GM18505 (cell line): Measurements from ENCODE around the gene KRT23.

ENCODE experiments used
- ATAC-seq: cut with Tn5 transposase; IDR thresholded peaks from one replicate; pipeline ENCODE4 v1.9.1; 2021; ENCODE audit not compliant: unreplicated experiment
- POLR2A ChIP-seq: IDR thresholded peaks from 4 replicates; pipeline ENCODE4 v1.6.1; 2011; ENCODE audit warnings: borderline replicate concordance; ENCODE audit not compliant: insufficient read depth, insufficient read length; ENCODE audit errors: extremely low read depth

KRT23 gene

GRCh38 chr17:40958086-40958953, 20.9 kb upstream of the KRT23 start:
- TF ChIP-seq POLR2A: no peak

GRCh38 chr17:40956401-40957254, 19.2 kb upstream of the KRT23 start:
- ATAC-seq: no peak
- no peak for TF ChIP-seq POLR2A

More at GRCh38 chr17:40958086-40958953, 20.9 kb upstream of the KRT23 start:
- no peak for ATAC-seq

DNA sequence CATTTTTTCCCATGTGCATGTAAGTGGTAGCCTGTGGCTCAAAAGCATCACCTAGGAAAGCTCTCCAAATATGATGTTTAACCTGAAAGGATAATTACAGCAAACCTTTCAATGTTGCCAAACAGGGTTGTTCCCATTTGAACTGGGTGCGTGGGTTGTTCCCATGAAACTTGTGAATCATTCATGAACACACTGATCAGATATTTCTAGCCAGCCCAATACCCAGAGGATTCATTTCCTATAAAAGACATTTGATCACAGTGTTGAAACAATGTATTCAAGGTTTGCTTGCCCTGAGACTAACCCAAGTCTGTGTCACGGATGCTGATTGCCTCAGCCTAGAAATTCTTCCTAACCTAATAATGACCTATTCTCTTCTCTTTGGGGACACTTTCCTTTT, 16.4 kb upstream of the KRT23 start:
- TF ChIP-seq POLR2A: no peak
- no peak for ATAC-seq

DNA sequence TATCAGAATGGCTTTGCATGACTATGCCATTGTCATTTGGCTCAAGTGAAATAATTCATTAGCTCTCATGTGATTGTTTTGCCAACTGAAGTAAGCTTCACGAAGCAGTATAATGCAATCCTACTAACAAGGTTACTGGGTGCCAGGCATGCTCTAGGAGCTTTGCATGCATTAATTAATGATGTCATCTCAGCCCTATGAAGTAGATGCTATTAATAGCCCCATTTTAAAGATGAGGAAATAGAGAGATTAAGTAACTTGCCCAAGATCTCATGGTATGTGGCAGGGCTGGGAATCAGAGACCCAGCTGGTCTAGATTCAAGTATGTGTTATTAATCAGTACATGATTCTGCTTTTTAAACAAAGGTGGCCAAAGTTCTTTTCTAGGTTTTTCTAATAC, 15.2 kb upstream of the KRT23 start:
- no peak for TF ChIP-seq POLR2A
- no peak for ATAC-seq

DNA sequence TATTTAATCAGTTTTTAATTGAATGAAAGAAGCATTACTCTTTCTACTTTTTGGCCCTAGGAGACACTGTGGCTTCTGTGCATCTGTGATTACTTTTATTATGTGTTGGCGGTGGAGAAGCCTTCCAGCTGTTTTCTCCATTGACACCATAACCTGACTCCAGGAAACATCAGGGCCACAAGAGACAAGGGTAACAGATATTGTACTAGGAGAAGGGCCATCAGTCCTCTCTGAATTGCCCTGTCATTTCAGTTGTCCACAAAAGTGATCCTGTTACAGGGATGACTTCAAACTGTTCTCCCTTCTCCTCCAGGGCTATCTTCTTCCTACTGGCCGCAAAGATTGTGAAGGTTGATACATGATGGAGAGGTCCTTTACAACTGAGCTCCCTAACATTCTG, 14.7 kb upstream of the KRT23 start:
- TF ChIP-seq POLR2A: no peak
- no peak for ATAC-seq

- no peak for TF ChIP-seq POLR2A
- no peak for ATAC-seq
Measured at GRCh38 chr17:40951011-40951622, 13.7 kb upstream of the KRT23 start.

GRCh38 chr17:40950176-40950575, 12.7 kb upstream of the KRT23 start:
- no peak for TF ChIP-seq POLR2A
- ATAC-seq: no peak

GRCh38 chr17:40949418-40949817, 12.0 kb upstream of the KRT23 start:
- TF ChIP-seq POLR2A: no peak
- ATAC-seq: no peak

DNA sequence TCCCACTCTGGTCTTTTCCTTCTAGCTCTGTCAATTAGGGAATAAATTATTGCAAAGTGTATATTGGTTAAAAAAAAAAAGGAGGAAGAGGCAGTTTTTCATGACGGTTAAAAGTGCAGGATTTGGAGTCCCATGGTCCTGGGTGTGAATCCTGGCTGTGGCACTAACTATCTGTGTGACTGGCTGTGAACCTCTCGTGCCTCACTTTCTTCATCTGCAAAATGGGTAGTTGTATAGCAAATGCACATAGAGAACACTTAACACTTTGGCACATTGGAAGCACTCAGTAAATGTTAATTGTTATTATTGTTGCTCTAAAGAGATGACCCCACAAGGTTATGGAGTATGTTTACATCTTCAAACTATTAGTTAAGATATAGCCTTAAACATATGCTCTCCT, 10.5 kb upstream of the KRT23 start:
- no peak for ATAC-seq
- no peak for TF ChIP-seq POLR2A

DNA sequence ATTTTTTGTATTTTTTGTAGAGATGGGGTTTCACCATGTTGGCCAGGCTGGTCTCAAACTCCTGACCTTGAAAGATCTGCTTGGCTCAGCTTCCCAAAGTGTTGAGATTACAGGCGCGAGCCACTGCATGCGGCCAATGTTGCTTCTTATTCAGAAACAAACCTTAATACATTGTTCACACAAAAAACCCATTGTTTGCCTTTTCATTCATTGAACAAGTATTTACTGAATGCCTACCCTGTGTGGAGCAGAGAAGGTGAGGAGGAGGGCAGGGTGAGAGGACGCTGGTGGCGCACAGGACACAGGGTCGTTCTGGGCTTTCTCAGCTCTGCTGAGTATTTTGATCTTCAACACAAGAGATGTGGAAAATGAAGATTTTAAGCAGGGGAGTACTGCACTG, 8.0 kb upstream of the KRT23 start:
- TF ChIP-seq POLR2A: no peak
- ATAC-seq: no peak

DNA sequence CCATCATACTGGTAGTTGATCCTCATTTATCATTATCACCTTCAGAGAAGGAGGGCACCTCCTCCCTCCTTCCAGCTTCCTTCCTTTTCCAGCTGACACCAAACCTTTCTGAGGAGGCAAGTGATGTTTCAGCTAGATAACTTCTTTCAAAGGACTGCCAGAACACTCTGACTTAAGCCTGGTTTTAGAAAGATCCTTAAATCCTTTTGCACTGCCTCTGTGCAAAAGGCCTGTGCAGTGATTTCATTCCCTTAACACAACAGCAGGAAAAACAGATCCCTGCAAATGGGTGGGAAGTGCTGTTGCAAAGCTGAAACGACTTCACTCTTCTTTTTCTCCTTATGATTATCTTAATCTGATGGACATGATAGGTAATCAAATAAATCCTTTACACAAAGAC, 7.1 kb upstream of the KRT23 start:
- no peak for TF ChIP-seq POLR2A
- ATAC-seq: no peak

- ATAC-seq: no peak
- no peak for TF ChIP-seq POLR2A
Measured at GRCh38 chr17:40942553-40942952, 5.1 kb upstream of the KRT23 start.

DNA sequence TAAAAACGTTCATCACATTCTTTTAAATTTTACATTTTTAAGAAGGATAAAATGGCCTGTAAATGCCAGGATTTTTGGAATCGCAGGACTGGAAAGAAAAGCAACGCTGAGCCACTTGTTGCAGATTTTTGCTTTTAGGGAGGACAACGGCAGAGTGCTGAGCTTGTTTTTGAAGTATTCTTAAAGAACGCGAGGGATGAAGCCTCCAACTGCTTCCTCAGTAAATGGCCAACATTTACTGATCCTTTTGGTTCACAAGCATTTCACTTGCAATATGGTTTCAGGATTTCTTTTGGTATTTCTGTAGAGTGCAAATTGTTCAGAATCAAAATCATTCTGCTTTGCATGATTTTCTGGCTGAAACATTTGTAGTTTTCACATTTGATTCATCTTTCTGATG, 2.8 kb upstream of the KRT23 start:
- no peak for TF ChIP-seq POLR2A
- ATAC-seq: no peak
